B cell (primary cell): Measurements from ENCODE around the gene CLCN3. TPM values are rescaled to one million over a fixed set of nuclear protein-coding genes. Genes with fewer than 3 reads are reported as not detected.

Experiments used
- ATAC-seq: fragments of 200-7000 bp; cut with Tn5 transposase; one replicate; pipeline ENCODE4 v1.10.0; 2021; ENCODE audit warnings: low read depth, mild to moderate bottlenecking, moderate number of reproducible peaks, moderate library complexity
- CTCF ChIA-PET: fragments of 350-600 bp; sonication (Branson Sonifier 250); formaldehyde crosslinking; loops from one replicate; lab custom pipeline; 2021; ENCODE audit warnings: antibody characterized with exemption, inconsistent platforms; lab: Charles Lee
- POLR2A ChIA-PET: fragments of 350-600 bp; sonication (Branson Sonifier 250); formaldehyde crosslinking; loops from one replicate; lab custom pipeline; 2021; ENCODE audit warnings: antibody characterized with exemption; lab: Charles Lee
- DNase-seq: peaks from one replicate; pipeline ENCODE4 v3.0.0; 2013
- H2AFZ ChIP-seq: 2 replicates; pipeline ENCODE4 v1.6.1; 2012; ENCODE audit warnings: mild to moderate bottlenecking, low read depth, low read length; ENCODE audit not compliant: insufficient read depth, poor library complexity, severe bottlenecking
- H3K27ac ChIP-seq, 2 donors: 1 replicate in 1 of 2; 2 replicates in 1 of 2; pipeline ENCODE4 v1.5.1; 2012 to 2013; ENCODE audit warnings: low read length in 2 of 2, mild to moderate bottlenecking in 2 of 2, moderate library complexity in 1 of 2
- H3K27me3 ChIP-seq, 4 experiments: fragments of 200-600 bp in 1 of 4; sonication (generic) in 1 of 4; replicated peaks in 1 of 4; 1 replicate in 2 of 4; 2 replicates in 2 of 4; pipeline versions ENCODE4 v1.6.1 to v1.7.0; 2013 to 2016; ENCODE audit warnings: low read length in 3 of 4, mild to moderate bottlenecking in 2 of 4, mixed read lengths in 1 of 4, moderate library complexity in 1 of 4; ENCODE audit not compliant: insufficient read depth in 4 of 4, control insufficient read depth in 3 of 4; ENCODE audit errors: control extremely low read depth in 1 of 4
- H3K36me3 ChIP-seq, 2 experiments: replicated peaks in 1 of 2; 1 replicate in 1 of 2; 2 replicates in 1 of 2; pipeline versions ENCODE4 v1.6.1 to v1.7.1; 2013; ENCODE audit warnings: low read length in 1 of 2; ENCODE audit not compliant: insufficient read depth in 2 of 2, control insufficient read depth in 1 of 2; ENCODE audit errors: control extremely low read depth in 1 of 2, extremely low read depth in 1 of 2
- H3K4me1 ChIP-seq, 2 donors: fragments of 200-600 bp in 1 of 2; sonication (generic) in 1 of 2; 1 replicate in 1 of 2; 2 replicates in 1 of 2; pipeline versions ENCODE4 v1.5.1 to v1.6.1; 2013 to 2017; ENCODE audit warnings: low read length in 2 of 2; ENCODE audit not compliant: control insufficient read depth in 2 of 2, insufficient read depth in 2 of 2
- H3K4me2 ChIP-seq: replicated peaks from 2 replicates; pipeline ENCODE3; 2012; ENCODE audit warnings: mild to moderate bottlenecking, low read depth, low read length; ENCODE audit not compliant: poor library complexity, severe bottlenecking
- H3K4me3 ChIP-seq, 5 experiments: fragments of 200-600 bp in 1 of 5; sonication (generic) in 1 of 5; 1 replicate in 3 of 5; 2 replicates in 2 of 5; pipeline versions ENCODE4 v1.5.1 to v1.7.0; 2011 to 2016; ENCODE audit warnings: low read length in 4 of 5, mild to moderate bottlenecking in 4 of 5, low read depth in 2 of 5, control low read depth in 1 of 5, moderate library complexity in 1 of 5; ENCODE audit not compliant: insufficient read depth in 1 of 5; ENCODE audit errors: control extremely low read depth in 1 of 5, extremely low read depth in 1 of 5
- H3K79me2 ChIP-seq: fragments of 200-600 bp; sonication (generic); one replicate; pipeline ENCODE4 v1.6.0; 2016; ENCODE audit warnings: low read length; ENCODE audit not compliant: control insufficient read depth, insufficient read depth
- H3K9ac ChIP-seq: fragments of 200-600 bp; sonication (generic); 2 replicates; pipeline ENCODE4 v1.6.1; 2017; ENCODE audit warnings: mild to moderate bottlenecking, low read length, moderate library complexity
- H3K9me3 ChIP-seq, 3 donors: one replicate each; pipeline versions ENCODE4 v1.6.1 to v1.7.1; 2013; ENCODE audit warnings: low read length in 2 of 3; ENCODE audit not compliant: control insufficient read depth in 2 of 3, insufficient read depth in 1 of 3; ENCODE audit errors: control extremely low read depth in 1 of 3
- H4K20me1 ChIP-seq: 2 replicates; pipeline ENCODE4 v1.6.0; 2012; ENCODE audit warnings: mild to moderate bottlenecking, low read length; ENCODE audit not compliant: insufficient read depth, control insufficient read depth, poor library complexity, severe bottlenecking
- H3K27ac Mint-ChIP-seq: one replicate; pipeline ENCODE4 v1.8.0; 2021; ENCODE audit warnings: mixed read lengths
- H3K27me3 Mint-ChIP-seq: one replicate; pipeline ENCODE4 v1.8.0; 2021; ENCODE audit warnings: mixed read lengths
- H3K4me1 Mint-ChIP-seq: one replicate; pipeline ENCODE4 v1.8.0; 2021; ENCODE audit warnings: mixed read lengths
- H3K4me3 Mint-ChIP-seq: one replicate; pipeline ENCODE4 v1.8.0; 2021; ENCODE audit warnings: mixed read lengths
- H3K9me3 Mint-ChIP-seq: one replicate; pipeline ENCODE4 v1.8.0; 2022; ENCODE audit warnings: mixed read lengths; ENCODE audit not compliant: insufficient read depth
- EZH2 ChIP-seq: IDR thresholded peaks from 2 replicates; pipeline ENCODE4 v1.6.1; 2012; ENCODE audit warnings: borderline replicate concordance, low read depth, mild to moderate bottlenecking, moderate library complexity, low read length; ENCODE audit not compliant: insufficient read depth, poor library complexity, severe bottlenecking
- WGBS: methylation state at CpG from one replicate; pipeline ENCODE4 v1.1.5; 2013; ENCODE audit warnings: missing lambda C conversion rate; ENCODE audit not compliant: insufficient coverage; 5-methylcytosine and 5-hydroxymethylcytosine counted together
- intact Hi-C: fragments of 100-400 bp; cut with micrococcal nuclease; formaldehyde crosslinking; loops from one replicate; pipeline ENCODE4 v1.10.0; 2022
- polyA plus RNA-seq: library from polyadenylated mRNA; depleted of rRNA; stranded (reverse); fragments of >200 nt; gene quantifications from 2 replicates; pipeline ENCODE4 v1.2.3, GENCODE V29; 2012
- total RNA-seq, 2 donors: library from RNA; stranded (reverse); fragments of 120-200 nt in 1 of 2; gene quantifications; 1 replicate in 1 of 2; 2 replicates in 1 of 2; pipeline versions ENCODE4 v1.2.3 to v1.2.4, GENCODE V29; 2013 to 2022
- TF ChIP-seq, protein P1 (sequence below): fragments of 200-600 bp; IDR thresholded peaks from one replicate; pipeline ENCODE4 v1.8.0; 2022; ENCODE audit warnings: antibody characterized with exemption, mild to moderate bottlenecking

CLCN3 gene
- total and polyA plus RNA-seq, 2 donors (not counting 1 experiment from before 2014, with no cell fraction given), result 5.0 to 32.7 TPM

DNA sequence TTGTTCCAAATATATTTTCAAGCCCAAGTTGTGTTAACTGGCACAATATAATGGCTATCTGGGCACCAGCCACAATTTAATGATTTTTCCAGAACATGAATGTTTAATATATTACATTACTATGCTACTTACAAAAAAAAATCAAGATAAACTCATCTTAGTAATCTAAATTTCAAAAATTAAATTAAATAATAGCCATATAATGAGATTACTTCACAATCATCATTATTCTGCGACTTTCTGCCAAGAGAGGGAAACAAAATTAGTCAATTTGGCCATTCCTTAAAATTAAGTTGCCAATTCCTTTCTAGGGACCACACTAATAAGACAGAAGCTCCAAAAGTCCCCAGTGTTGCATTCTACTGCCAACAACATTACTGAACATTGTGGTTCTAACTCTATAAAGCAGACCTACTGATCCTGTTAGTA, 15.5 kb upstream of the CLCN3 start:
- no peak overlapping the region for H3K4me3 Mint-ChIP-seq
- Histone ChIP-seq H3K4me1 (no peaks in the 10 kb centered on the region), H3K36me3 (peaks cover 0 to 2% of the 10 kb centered on the region in 2 experiments), H3K27me3 (no peaks in the 10 kb centered on the region), H3K27ac (no peak overlapping the region), H3K9ac (no peak overlapping the region), H3K9me3 (no peaks in the 10 kb centered on the region), H3K4me3 (no peak overlapping the region), H4K20me1 (no peaks in the 10 kb centered on the region), H3K79me2 (peaks cover 19% of the 10 kb centered on the region), H3K4me2 (no peak overlapping the region), H2AFZ (no peak overlapping the region)
- TF ChIP-seq EZH2, result no peak
- TF ChIP-seq, protein P1, sequence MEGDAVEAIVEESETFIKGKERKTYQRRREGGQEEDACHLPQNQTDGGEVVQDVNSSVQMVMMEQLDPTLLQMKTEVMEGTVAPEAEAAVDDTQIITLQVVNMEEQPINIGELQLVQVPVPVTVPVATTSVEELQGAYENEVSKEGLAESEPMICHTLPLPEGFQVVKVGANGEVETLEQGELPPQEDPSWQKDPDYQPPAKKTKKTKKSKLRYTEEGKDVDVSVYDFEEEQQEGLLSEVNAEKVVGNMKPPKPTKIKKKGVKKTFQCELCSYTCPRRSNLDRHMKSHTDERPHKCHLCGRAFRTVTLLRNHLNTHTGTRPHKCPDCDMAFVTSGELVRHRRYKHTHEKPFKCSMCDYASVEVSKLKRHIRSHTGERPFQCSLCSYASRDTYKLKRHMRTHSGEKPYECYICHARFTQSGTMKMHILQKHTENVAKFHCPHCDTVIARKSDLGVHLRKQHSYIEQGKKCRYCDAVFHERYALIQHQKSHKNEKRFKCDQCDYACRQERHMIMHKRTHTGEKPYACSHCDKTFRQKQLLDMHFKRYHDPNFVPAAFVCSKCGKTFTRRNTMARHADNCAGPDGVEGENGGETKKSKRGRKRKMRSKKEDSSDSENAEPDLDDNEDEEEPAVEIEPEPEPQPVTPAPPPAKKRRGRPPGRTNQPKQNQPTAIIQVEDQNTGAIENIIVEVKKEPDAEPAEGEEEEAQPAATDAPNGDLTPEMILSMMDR, result no peak
- DNase-seq (no peak), ATAC-seq (no peak)
- peaks cover 9% of the 10 kb centered on the region for H3K4me1 Mint-ChIP-seq
- ChIA-PET CTCF (no interaction called here), POLR2A (no interaction called here)
- H3K9me3 Mint-ChIP-seq, result no peaks in the 10 kb centered on the region
- intact Hi-C loops, result no loop called here
- no peaks in the 10 kb centered on the region for H3K27me3 Mint-ChIP-seq
- no peak overlapping the region for H3K27ac Mint-ChIP-seq
- WGBS, result no CpG with 5 or more reads among the region's 1 CpG

DNA sequence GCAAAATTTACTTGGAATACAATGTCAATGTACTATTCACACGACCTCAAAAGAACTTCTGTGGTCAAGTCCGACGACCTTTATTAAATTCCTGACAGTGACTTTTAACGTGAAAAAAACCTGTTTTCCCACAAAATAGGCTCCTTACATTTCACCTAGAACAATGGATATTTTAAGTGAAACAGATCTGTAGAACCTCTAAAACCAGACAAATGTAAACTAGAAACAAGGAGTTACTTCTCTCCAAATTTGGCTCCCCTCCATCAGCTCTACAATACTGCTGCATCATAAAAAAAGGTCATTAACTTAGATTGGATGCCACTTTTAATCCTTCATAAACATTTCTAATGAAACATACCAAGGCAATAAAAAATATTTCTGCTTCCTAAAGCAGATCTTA, 9.2 kb upstream of the CLCN3 start:
- Histone ChIP-seq H3K79me2 (peaks cover 36% of the 10 kb centered on the region), H3K27ac (no peak overlapping the region), H3K9ac (peak overlapping the region; percentile 99), H3K4me1 (peaks cover 6 to 11% of the 10 kb centered on the region in 2 donors), H4K20me1 (no peaks in the 10 kb centered on the region), H3K4me3 (peak overlapping the region in 1 of 5 experiments; percentile 90), H3K9me3 (no peaks in the 10 kb centered on the region), H2AFZ (no peak overlapping the region), H3K36me3 (no peaks in the 10 kb centered on the region), H3K27me3 (no peaks in the 10 kb centered on the region), H3K4me2 (peak overlapping the region; percentile 80)
- Mint-ChIP-seq H3K27me3 (no peaks in the 10 kb centered on the region), H3K4me3 (peak overlapping the region; percentile 98), H3K27ac (peak overlapping the region; percentile 1), H3K4me1 (peaks cover 26% of the 10 kb centered on the region), H3K9me3 (no peaks in the 10 kb centered on the region)
- DNase-seq (no peak), ATAC-seq (no peak)
- ChIA-PET POLR2A (no interaction called here), CTCF (interaction anchor here (0.8 to 3.9 kb wide), 5 partner anchors 9 to 434 kb away, joined by 3 to 35 read pairs (median 8); partner anchors contain the start of gene CLCN3)
- TF ChIP-seq, protein P1, result no peak
- no peak for TF ChIP-seq EZH2
- intact Hi-C loops, result loop anchor here (10.0 kb wide), 2 partner anchors 336 to 1296 kb away; partner anchors contain the start of genes DDX60 and SH3RF1
- WGBS, result 100% methylated on average over 1 of the region's 4 CpGs
